Measurements from ENCODE around the gene TRAPPC3.

TRAPPC3 gene

DNA sequence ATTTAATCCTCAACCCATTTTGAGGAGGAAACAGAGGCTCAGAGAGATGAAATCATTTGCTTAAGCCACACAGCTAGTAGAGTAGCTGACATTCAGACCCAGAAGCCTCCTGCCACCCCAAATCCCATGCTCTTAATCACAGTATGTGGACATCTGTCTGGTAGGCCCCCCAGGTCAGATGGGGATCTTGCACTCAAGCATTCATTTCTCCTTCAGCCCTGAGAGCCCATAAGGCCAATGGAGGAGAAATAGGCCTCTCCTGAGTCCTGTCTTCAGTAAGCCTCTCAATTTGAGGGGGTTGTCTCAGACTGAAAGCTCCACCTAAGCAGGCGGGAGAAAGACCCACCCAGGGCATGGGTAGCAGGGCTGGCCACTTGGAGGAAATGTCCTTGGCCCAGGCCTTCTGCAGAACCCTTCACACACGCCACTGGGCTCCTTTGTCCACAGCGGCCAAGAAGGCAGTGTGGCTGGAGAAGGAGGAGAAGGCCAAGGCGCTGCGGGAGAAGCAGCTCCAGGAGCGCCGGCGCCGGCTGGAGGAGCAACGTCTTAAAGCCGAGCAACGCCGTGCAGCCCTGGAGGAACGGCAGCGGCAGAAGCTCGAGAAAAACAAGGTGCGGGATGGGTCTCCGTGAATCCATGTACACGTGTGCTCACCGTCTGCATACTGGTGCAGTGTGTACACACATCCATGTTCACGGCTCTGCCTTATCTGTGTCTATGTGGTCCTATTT lies 22.9 kb upstream of the TRAPPC3 start:
- ATAC-seq = no peak
- peaks cover 37% of the 10 kb centered on the region for H3K36me3 Mint-ChIP-seq
- no peaks in the 10 kb centered on the region for H3K27me3 Mint-ChIP-seq
- H3K4me1 Mint-ChIP-seq = peaks cover 21% of the 10 kb centered on the region
- H3K9me3 Mint-ChIP-seq = no peaks in the 10 kb centered on the region
- H3K27ac Mint-ChIP-seq = no peak overlapping the region
- no peak overlapping the region for H3K4me3 Mint-ChIP-seq

DNA sequence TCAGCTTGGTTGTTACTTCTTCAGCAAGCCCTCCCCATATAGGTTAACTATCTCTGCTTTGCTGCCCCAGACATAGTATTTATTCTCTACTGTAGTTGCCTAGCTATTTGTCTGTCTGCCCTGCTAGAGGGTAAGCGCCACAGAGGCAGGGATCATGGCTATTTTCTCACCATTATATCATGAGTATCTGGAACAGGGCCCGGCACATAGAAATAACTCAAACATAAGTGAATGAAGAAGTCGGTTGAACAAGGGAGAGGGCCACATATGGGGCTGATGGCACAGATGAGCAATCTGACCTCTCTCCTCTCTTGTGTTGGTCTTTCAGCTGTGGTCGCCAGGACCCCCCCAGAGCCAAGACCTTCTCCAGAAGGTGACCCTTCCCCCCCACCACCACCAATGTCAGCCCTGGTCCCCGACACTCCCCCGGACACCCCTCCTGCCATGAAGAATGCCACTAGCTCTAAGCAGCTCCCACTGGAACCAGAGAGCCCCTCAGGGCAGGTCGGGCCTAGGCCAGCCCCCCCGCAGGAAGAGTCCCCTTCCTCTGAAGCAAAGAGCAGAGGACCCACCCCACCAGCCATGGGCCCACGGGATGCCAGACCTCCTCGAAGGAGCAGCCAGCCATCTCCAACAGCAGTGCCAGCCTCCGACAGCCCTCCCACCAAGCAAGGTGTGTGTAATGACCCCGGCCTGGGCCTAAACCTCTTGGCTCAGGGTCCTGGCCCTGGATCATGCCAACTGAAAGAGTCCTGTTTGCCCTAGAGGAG lies 21.5 kb upstream of the TRAPPC3 start:
- Mint-ChIP-seq H3K27ac (no peak overlapping the region), H3K27me3 (no peaks in the 10 kb centered on the region), H3K9me3 (no peaks in the 10 kb centered on the region), H3K36me3 (peaks cover 41% of the 10 kb centered on the region), H3K4me3 (no peak overlapping the region), H3K4me1 (peaks cover 30% of the 10 kb centered on the region)
- no peak for ATAC-seq

DNA sequence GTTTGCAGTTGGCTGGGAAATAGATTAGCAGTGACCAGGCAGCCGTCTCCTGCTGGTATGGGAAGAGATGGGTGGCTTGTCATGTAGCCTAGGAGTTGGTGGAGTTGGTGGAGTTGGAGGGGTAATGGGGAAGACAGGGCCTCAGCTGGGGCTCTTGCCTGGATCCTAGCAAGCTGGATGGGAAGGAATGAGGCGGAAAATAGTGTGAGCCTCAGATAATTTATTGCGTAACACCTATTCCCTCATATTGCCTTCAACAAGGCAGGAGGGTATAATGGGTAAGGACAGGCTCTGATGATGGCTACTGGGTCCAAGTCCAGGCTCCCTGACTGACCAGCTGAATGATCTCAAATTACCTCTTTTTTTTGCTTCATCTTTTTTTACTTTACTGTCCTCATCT lies 19.2 kb upstream of the TRAPPC3 start:
- Mint-ChIP-seq H3K4me1 (peaks cover 20% of the 10 kb centered on the region), H3K9me3 (no peaks in the 10 kb centered on the region), H3K4me3 (no peak overlapping the region), H3K36me3 (peaks cover 33% of the 10 kb centered on the region), H3K27ac (no peak overlapping the region), H3K27me3 (no peaks in the 10 kb centered on the region)
- no peak for ATAC-seq

DNA sequence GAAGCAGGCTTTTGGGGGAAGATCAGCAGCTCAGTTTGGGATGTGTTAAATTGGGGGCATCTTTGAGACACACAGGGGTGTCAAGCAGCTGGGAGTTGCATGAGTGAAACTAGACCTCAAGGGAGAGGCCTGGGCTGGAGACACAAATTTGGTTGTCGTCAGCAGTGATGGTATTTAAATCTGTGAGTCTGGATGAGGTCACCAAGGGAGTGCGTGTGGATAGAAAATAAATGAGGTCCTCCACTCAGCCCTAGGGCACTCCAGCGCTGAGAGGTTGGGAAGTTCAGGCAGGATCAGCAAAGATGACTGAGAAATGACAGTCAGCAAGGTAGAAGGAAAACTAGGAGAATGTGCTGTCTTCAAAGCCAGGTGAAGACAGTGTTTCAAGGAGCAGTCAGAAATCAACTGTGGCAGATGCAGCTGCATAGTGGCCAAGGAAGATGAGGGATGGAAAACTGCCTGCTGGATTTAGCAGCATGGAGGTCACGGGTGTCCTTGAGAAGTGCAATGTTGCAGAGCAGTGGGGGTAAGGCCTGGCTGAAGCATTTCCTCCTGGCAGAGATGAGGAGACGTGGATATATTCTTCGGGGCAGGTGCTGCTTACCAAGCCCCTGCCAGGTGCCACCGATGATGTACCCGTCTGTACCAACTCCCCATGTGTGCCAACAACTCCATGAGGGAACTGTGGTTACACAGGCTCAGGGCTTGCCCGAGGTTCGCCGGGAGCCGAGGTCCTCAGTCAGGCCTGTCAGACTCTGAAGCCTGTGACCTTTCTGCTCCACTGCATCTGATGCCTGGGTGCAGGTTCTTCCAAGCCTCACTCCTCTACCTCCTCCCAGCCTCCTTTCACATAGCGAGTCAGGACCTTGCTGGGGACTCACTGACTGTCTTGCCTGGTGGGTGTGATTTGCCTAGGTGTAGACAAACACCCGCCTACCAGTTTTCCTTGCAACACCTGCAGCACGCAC lies 17.9 kb upstream of the TRAPPC3 start:
- Mint-ChIP-seq H3K4me3 (no peak overlapping the region), H3K36me3 (peaks cover 23% of the 10 kb centered on the region), H3K4me1 (peaks cover 29% of the 10 kb centered on the region), H3K27me3 (no peaks in the 10 kb centered on the region), H3K9me3 (no peaks in the 10 kb centered on the region), H3K27ac (peak overlapping the region; percentile 6)
- no peak for ATAC-seq

DNA sequence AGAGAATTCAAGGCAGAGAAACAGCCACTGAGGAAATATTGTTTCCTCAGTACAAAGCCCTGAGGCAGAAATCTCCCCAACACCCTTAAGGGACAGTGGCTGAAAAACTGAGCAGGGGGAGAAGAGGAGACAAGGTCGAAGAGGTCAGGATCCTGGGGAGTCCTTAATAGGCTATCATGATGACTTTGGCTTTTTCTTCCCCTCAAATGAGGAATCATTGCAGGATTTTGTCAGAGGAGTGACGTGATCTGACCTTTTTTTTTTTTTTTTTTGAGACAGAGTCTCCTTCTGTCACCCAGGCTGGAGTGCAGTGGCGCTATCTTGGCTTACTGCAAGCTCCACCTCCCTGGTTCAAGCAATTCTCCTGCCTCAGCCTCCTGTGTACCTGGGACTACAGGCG lies 16.9 kb upstream of the TRAPPC3 start:
- Mint-ChIP-seq H3K27ac (peak overlapping the region; percentile 6), H3K36me3 (peaks cover 20% of the 10 kb centered on the region), H3K27me3 (no peaks in the 10 kb centered on the region), H3K9me3 (no peaks in the 10 kb centered on the region), H3K4me1 (peaks cover 40% of the 10 kb centered on the region), H3K4me3 (no peak overlapping the region)
- ATAC-seq = no peak

DNA sequence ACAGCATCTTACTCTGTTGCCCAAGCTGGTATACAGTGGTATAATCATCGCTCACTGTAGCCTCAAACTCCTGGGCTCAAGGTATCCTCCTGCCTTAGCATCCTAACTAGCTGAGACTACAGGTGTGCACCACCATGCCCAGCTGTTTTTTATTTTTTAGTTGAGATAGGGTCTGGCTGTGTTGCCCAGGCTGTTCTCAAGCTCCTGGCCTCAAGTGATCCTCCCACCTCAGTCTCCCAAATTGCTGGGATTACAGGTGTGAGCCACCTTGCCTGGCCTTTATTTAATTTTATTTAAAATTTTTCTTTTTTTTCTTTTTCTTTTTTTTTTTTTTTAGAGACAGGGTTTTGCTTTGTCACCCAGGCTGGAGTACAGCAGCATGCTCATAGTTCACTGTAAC lies 15.9 kb upstream of the TRAPPC3 start:
- ATAC-seq = no peak
- Mint-ChIP-seq H3K27ac (no peak overlapping the region), H3K27me3 (no peaks in the 10 kb centered on the region), H3K4me3 (no peak overlapping the region), H3K4me1 (peaks cover 50% of the 10 kb centered on the region), H3K9me3 (no peaks in the 10 kb centered on the region), H3K36me3 (peaks cover 18% of the 10 kb centered on the region)

DNA sequence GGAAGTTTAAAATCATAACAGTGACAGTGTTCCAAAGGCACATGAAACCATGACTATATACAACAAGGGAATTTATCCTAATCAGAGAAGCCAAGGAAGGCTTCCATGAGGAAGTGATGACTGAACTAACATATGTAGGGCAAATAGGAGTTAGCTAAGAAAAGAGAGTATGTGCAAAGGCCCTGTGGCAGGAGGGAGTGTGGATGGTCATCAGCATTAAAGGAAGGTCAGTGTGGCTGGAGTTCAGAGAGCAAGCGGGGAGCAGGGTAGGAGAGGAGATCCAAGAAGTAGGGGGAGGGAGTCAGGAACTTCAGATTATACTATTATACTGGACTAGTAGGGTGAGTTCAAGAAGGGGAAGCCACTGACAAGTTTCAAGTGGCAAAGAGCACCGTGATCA lies 15.1 kb upstream of the TRAPPC3 start:
- H3K27me3 Mint-ChIP-seq = no peaks in the 10 kb centered on the region
- peaks cover 58% of the 10 kb centered on the region for H3K4me1 Mint-ChIP-seq
- no peak overlapping the region for H3K4me3 Mint-ChIP-seq
- H3K9me3 Mint-ChIP-seq = no peaks in the 10 kb centered on the region
- H3K27ac Mint-ChIP-seq = peak overlapping the region; percentile 26
- H3K36me3 Mint-ChIP-seq = peaks cover 18% of the 10 kb centered on the region
- ATAC-seq = no peak

DNA sequence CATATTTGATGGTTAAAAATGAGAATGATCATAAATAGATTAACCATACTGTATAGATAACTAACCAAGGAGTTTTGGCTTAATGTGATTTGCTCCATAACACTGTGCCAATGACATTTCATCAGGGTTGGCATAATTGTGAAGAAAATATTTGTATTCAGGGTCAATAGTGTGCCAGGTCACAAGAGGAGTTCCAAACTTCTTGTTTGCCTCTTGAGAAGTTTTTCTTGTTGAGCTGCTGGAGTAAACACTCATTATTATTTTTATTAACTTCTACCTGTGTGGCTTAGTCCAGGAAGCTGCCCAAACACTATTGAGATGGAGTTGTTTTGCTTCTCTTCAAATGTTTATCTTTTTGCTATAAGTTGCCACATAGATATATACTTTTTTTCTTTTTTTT lies 14.1 kb upstream of the TRAPPC3 start:
- no peak overlapping the region for H3K27ac Mint-ChIP-seq
- ATAC-seq = no peak
- H3K36me3 Mint-ChIP-seq = peaks cover 18% of the 10 kb centered on the region
- H3K9me3 Mint-ChIP-seq = no peaks in the 10 kb centered on the region
- no peaks in the 10 kb centered on the region for H3K27me3 Mint-ChIP-seq
- peaks cover 64% of the 10 kb centered on the region for H3K4me1 Mint-ChIP-seq
- no peak overlapping the region for H3K4me3 Mint-ChIP-seq

DNA sequence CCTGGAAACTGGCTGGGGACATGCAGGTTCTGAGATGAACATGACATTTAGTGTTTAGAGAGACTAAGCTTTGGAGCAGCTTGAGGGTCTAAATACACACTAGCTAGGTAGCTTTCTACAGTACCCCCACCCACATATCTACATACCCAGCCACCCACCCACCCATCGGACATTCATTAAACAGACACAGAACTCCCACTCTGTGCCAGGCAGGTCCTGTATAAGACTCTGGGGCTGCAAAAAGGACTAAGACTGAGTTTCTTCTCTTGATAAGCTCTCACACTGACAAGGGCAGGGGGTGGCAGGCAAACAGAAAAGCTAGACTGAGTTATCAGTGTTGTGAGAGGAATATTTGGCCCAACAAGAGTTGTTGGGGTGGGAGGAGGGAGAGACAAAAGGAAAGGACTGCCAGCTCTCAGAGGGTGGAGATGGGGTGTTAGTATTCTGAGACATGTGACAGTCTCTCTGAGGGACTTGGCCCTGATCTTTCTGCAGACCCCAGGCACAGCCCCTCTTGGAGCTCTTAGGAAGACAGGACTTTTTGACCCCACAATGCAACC lies 13.5 kb upstream of the TRAPPC3 start:
- Mint-ChIP-seq H3K4me3 (no peak overlapping the region), H3K4me1 (peaks cover 71% of the 10 kb centered on the region), H3K36me3 (peaks cover 18% of the 10 kb centered on the region)

DNA sequence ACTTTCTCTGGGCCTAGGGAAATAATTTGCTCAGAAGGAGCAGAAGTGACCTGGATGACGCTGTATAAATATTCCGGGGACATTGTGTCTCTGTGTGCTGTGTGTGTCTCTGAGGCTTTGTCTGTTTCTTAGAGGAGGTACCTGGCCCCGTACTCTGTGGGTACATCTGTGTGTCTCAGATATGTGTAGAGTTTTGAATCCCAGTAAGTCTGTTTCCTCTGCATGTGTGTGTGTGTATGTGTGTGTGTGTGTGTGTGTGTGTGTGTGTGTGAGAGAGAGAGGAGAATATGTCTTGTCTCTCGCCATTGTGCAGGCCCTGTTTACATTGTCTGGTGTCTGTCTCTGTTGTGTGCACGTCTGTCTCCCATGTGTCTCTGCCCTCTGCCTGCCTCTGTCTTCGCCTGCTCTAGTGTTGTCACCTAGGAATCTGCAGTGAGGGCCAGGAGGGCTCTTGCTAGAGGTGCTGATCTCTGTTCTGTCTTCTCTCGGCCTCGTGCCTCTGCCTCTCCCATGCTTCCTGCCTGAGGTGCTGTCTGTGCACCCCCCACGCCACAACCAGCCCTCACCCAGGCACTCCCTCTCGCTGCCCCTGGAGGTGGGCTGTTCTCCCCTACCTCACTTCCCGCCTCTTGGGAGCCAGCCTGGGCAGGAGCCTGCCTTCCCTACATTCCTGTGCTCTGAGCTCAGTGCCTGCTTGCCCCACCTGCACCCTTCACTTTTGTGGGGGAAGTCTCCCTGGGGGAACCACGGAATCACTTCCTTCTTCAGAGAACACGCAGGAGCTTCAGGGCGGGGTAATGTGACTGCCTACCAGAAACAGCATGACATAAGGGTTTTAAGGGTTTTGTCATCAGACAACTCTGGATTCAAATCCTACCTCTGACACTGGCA lies 12.6 kb upstream of the TRAPPC3 start:
- H3K27ac Mint-ChIP-seq = peak overlapping the region; percentile 94
- peak; percentile 90 for ATAC-seq
- no peaks in the 10 kb centered on the region for H3K9me3 Mint-ChIP-seq
- H3K36me3 Mint-ChIP-seq = peaks cover 14% of the 10 kb centered on the region
- peak overlapping the region; percentile 79 for H3K4me3 Mint-ChIP-seq
- H3K4me1 Mint-ChIP-seq = peaks cover 74% of the 10 kb centered on the region
- no peaks in the 10 kb centered on the region for H3K27me3 Mint-ChIP-seq

More for the DNA sequence above, 13.5 kb upstream of the TRAPPC3 start:
- no peak for ATAC-seq
- peak overlapping the region; percentile 94 for H3K27ac Mint-ChIP-seq
- H3K27me3 Mint-ChIP-seq = no peaks in the 10 kb centered on the region
- no peaks in the 10 kb centered on the region for H3K9me3 Mint-ChIP-seq

DNA sequence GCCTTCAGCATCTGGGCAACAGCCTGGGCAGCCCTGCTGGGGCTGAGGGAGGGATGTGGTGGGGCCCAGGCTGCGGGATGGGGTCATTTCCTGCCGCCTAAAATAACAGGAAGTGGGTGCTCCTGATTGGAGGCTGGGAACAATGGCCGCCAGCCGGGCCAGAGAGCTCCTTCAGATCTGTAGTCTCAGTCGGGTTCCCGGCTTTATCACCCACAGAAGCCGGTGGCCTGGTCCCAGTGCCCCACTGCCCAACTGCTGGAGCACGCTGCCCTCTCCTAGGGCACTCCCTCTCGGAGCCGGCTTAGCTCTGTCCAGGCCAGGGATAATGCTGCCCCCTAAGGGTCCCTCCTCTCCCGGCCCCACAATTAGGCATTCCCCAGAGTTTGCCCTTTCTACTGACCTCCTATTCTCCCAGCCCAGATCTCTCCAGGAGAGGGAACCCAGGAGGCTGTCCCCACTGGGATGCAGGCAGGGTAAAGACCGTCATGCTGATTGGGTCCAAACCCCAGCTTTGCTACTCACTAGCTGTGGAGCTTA lies 11.7 kb upstream of the TRAPPC3 start:
- Mint-ChIP-seq H3K27me3 (no peaks in the 10 kb centered on the region), H3K4me1 (peaks cover 68% of the 10 kb centered on the region), H3K9me3 (no peaks in the 10 kb centered on the region), H3K36me3 (peaks cover 9% of the 10 kb centered on the region), H3K27ac (peak overlapping the region; percentile 94), H3K4me3 (peak overlapping the region; percentile 79)
- peak; percentile 52 for ATAC-seq

DNA sequence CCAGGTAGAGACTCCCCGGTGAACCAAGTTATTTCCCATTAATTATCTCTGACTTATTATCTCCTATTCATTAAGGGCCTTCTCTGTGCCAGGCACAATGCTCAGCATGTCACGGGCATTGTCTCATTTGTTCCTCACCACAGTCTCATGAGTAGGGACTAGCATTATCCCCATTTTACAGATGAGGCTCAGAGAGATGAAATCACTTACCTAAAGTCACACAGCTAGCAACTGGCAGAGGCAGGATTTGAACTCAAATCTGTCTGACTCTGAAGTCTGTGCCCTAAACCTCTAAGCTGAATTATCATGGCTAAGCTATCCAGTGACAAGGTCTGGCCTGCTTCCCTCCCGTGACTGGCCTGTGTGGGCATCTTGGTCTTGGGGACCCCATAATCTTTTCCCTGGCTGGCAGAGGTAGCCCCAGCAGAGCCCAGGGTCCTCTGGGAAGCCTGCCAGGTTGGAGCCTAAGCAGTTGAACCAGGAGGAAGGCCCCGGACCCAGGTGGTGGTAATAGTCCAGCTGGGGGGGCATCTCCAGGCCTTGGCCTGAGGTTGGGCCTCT lies 11.2 kb upstream of the TRAPPC3 start:
- no peaks in the 10 kb centered on the region for H3K27me3 Mint-ChIP-seq
- H3K9me3 Mint-ChIP-seq = no peaks in the 10 kb centered on the region
- peaks cover 9% of the 10 kb centered on the region for H3K36me3 Mint-ChIP-seq
- H3K4me1 Mint-ChIP-seq = peaks cover 69% of the 10 kb centered on the region
- peak overlapping the region; percentile 79 for H3K4me3 Mint-ChIP-seq
- no peak for ATAC-seq
- peak overlapping the region; percentile 94 for H3K27ac Mint-ChIP-seq

DNA sequence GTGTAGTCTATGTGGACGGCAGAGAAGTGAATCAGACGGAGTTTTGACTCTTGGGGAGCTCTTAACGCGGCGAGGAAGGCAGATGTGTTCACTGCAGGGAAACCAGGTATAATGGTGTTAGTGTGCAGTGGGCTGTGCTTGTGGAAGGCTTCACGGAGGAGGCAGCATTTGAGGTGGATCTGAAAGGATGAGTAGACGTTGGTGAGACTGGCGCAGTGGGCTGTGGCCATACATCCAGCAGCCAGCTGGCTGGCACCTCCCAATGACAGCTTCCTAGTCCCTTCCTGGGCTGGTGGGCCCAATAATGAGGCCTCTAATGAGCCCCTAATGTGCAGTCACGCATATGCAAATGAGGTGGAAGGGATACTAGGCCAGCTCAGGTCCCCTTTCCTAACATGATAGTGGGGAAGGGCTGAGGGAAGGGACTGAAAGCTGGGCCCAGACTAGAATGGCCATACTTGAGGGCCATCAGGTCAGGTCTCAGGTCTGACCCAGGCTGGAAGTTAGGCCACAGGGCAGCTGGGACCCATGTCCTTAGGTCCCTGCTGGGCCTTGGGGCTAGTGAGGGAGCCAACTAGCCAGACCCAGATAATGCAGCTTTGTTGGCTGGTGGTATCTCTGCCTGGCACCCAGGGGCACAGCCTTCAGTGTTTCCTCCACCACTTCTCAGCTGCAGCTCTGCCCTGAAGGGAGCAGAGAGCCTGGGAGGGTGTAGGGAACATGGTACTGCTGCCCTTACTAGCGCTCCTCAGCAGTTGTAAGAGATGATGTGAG lies 10.5 kb upstream of the TRAPPC3 start:
- no peaks in the 10 kb centered on the region for H3K9me3 Mint-ChIP-seq
- H3K4me3 Mint-ChIP-seq = no peak overlapping the region
- H3K27ac Mint-ChIP-seq = peak overlapping the region; percentile 94
- H3K36me3 Mint-ChIP-seq = peaks cover 8% of the 10 kb centered on the region
- ATAC-seq = no peak
- H3K4me1 Mint-ChIP-seq = peaks cover 74% of the 10 kb centered on the region
- H3K27me3 Mint-ChIP-seq = no peaks in the 10 kb centered on the region
